ENCODE data around the gene SNORC. TPM values are rescaled to one million over a fixed set of nuclear protein-coding genes. Genes with fewer than 3 reads are reported as not detected.
"Not testable (repeated sequence)": the region's sequence is repeated elsewhere in the genome, so short reads cannot be mapped to it uniquely, and the experiment has no call there.

SNORC gene
- polyA plus RNA-seq, 1 experiment: 0.25 TPM

GRCh38 chr2:232900811-232901735 lies 31.0 kb downstream of the SNORC start:
- no peak for TF ChIP-seq CTCF (IDR thresholded peaks at IDR 0.05; ENCODE audit: insufficient read depth, low read depth, low read length)
- Histone ChIP-seq H3K36me3 (ENCODE audit: control insufficient read depth, insufficient read depth, low read length) (no peaks in the 10 kb centered on the region), H3K4me3 (ENCODE audit: low read depth, low read length) (no peak overlapping the region), H3K27me3 (ENCODE audit: control insufficient read depth, insufficient read depth, low read length) (no peaks in the 10 kb centered on the region)
- ChIA-PET CTCF (no interaction called here), POLR2A (no interaction called here)
- no peak for DNase-seq (ENCODE audit: low read depth)

- no peak overlapping the region for H3K4me3 ChIP-seq (ENCODE audit: low read depth, low read length)
Measured at GRCh38 chr2:232901736-232902578, 31.9 kb downstream of the SNORC start.

GRCh38 chr2:232903989-232904388 lies 33.9 kb downstream of the SNORC start:
- ChIA-PET POLR2A (no interaction called here), CTCF (no interaction called here)
- no peaks in the 10 kb centered on the region for H3K27me3 ChIP-seq (ENCODE audit: control insufficient read depth, insufficient read depth, low read length)
- no peaks in the 10 kb centered on the region for H3K36me3 ChIP-seq (ENCODE audit: control insufficient read depth, insufficient read depth, low read length)
- no peak overlapping the region for H3K4me3 ChIP-seq (ENCODE audit: low read depth, low read length)
- no peak for TF ChIP-seq CTCF (IDR thresholded peaks at IDR 0.05; ENCODE audit: insufficient read depth, low read depth, low read length)
- DNase-seq (ENCODE audit: low read depth): no peak

More at GRCh38 chr2:232901736-232902578, 31.9 kb downstream of the SNORC start:
- no peaks in the 10 kb centered on the region for H3K27me3 ChIP-seq (ENCODE audit: control insufficient read depth, insufficient read depth, low read length)
- POLR2A ChIA-PET: no interaction called here
- DNase-seq (ENCODE audit: low read depth): peak; percentile 47
- CTCF ChIA-PET: interaction anchor here (1.1 kb wide), 1 partner anchor 153 kb away, joined by 3 read pairs; no protein-coding TSS in a partner anchor
- TF ChIP-seq CTCF (IDR thresholded peaks at IDR 0.05; ENCODE audit: insufficient read depth, low read depth, low read length): no peak
- no peaks in the 10 kb centered on the region for H3K36me3 ChIP-seq (ENCODE audit: control insufficient read depth, insufficient read depth, low read length)

- DNase-seq (ENCODE audit: low read depth); CTCF ChIA-PET; POLR2A ChIA-PET; H3K27me3 ChIP-seq (ENCODE audit: control insufficient read depth, insufficient read depth, low read length); H3K36me3 ChIP-seq (ENCODE audit: control insufficient read depth, insufficient read depth, low read length); H3K4me3 ChIP-seq (ENCODE audit: low read depth, low read length): not testable (repeated sequence)
Measured at GRCh38 chr2:232906867-232907717, 37.0 kb downstream of the SNORC start.

GRCh38 chr2:232907718-232908085 lies 37.6 kb downstream of the SNORC start:
- POLR2A ChIA-PET; CTCF ChIA-PET; H3K27me3 ChIP-seq (ENCODE audit: control insufficient read depth, insufficient read depth, low read length); H3K36me3 ChIP-seq (ENCODE audit: control insufficient read depth, insufficient read depth, low read length); DNase-seq (ENCODE audit: low read depth); H3K4me3 ChIP-seq (ENCODE audit: low read depth, low read length): not testable (repeated sequence)
